ENCODE data around the gene CIITA. TPM values are rescaled to one million over a fixed set of nuclear protein-coding genes. Genes with fewer than 3 reads are reported as not detected.

Gene CIITA
- total RNA-seq, 1 experiment from 2014 or later, result not detected

DNA sequence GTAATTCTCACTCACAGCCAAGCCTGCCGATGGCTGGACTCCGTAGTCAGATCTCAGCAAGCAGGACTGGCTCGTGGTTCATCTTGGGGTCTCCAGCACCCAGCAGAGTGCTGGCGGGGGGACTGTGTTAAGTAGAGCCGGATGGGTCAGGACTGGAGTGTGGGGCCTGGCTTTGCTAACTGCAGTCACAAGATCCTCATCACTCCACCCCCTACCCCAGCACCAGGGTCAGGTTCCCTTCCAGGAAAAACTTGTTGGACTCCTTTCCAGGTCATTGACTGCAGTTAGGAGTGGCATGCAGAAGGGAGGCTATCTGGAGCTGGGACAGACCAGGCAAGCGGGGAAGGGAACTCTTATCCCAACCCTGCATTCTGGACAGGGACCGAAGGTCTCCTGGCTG lies 6.0 kb downstream of the CIITA start:
- no peaks in the 10 kb centered on the region for H3K4me1 Mint-ChIP-seq (ENCODE audit: insufficient read depth, unreplicated experiment)
- intact Hi-C loops (cut with micrococcal nuclease), result loop anchor here (5.0 kb wide), 1 partner anchor 209 kb away; no protein-coding TSS in a partner anchor
- ChIA-PET CTCF (no interaction called here), POLR2A (no interaction called here)
- TF ChIP-seq, protein P1, sequence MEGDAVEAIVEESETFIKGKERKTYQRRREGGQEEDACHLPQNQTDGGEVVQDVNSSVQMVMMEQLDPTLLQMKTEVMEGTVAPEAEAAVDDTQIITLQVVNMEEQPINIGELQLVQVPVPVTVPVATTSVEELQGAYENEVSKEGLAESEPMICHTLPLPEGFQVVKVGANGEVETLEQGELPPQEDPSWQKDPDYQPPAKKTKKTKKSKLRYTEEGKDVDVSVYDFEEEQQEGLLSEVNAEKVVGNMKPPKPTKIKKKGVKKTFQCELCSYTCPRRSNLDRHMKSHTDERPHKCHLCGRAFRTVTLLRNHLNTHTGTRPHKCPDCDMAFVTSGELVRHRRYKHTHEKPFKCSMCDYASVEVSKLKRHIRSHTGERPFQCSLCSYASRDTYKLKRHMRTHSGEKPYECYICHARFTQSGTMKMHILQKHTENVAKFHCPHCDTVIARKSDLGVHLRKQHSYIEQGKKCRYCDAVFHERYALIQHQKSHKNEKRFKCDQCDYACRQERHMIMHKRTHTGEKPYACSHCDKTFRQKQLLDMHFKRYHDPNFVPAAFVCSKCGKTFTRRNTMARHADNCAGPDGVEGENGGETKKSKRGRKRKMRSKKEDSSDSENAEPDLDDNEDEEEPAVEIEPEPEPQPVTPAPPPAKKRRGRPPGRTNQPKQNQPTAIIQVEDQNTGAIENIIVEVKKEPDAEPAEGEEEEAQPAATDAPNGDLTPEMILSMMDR (IDR thresholded peaks at IDR 0.05; ENCODE audit: unreplicated experiment), result no peak
- H3K36me3 Mint-ChIP-seq (ENCODE audit: insufficient read depth, unreplicated experiment), result no peaks in the 10 kb centered on the region
- DNase-seq (ENCODE audit: unreplicated experiment), result no peak
- H3K4me3 Mint-ChIP-seq (ENCODE audit: unreplicated experiment), result no peak overlapping the region
- peaks cover 39% of the 10 kb centered on the region for H3K27me3 Mint-ChIP-seq (ENCODE audit: insufficient read depth, unreplicated experiment)
- H3K27ac Mint-ChIP-seq (ENCODE audit: low read depth, unreplicated experiment), result no peak overlapping the region
- no peaks in the 10 kb centered on the region for H3K9me3 Mint-ChIP-seq (ENCODE audit: unreplicated experiment)
- no TSS peak for BruUV-seq (replicated peaks)

DNA sequence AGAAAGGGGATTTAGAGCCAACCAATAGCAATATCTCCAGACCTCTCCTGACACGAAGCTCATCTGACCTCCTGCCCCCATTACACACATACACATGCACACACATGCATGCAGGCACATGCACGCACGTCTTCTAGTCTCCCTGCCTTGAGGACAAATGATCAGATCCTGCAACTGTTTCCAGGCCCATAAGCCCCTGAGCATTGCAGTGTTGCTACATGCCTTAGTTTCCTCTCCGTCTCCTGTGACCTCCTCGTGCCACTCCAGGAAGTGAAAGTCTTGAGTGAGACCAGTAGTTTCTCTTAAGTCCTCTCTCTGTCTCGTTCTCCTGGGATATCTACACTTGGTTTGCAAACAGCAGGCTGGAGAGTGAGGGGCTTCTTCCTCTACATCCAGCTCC lies 8.2 kb downstream of the CIITA start:
- peaks cover 40% of the 10 kb centered on the region for H3K27me3 Mint-ChIP-seq (ENCODE audit: insufficient read depth, unreplicated experiment)
- H3K27ac Mint-ChIP-seq (ENCODE audit: low read depth, unreplicated experiment), result no peak overlapping the region
- ChIA-PET POLR2A (no interaction called here), CTCF (no interaction called here)
- no peak overlapping the region for H3K4me3 Mint-ChIP-seq (ENCODE audit: unreplicated experiment)
- TF ChIP-seq, protein P1 (IDR thresholded peaks at IDR 0.05; ENCODE audit: unreplicated experiment), result no peak
- H3K36me3 Mint-ChIP-seq (ENCODE audit: insufficient read depth, unreplicated experiment), result no peaks in the 10 kb centered on the region
- no peak for DNase-seq (ENCODE audit: unreplicated experiment)
- H3K9me3 Mint-ChIP-seq (ENCODE audit: unreplicated experiment), result no peaks in the 10 kb centered on the region
- no TSS peak for BruUV-seq (replicated peaks)
- H3K4me1 Mint-ChIP-seq (ENCODE audit: insufficient read depth, unreplicated experiment), result no peaks in the 10 kb centered on the region
- intact Hi-C loops (cut with micrococcal nuclease), result no loop called here

DNA sequence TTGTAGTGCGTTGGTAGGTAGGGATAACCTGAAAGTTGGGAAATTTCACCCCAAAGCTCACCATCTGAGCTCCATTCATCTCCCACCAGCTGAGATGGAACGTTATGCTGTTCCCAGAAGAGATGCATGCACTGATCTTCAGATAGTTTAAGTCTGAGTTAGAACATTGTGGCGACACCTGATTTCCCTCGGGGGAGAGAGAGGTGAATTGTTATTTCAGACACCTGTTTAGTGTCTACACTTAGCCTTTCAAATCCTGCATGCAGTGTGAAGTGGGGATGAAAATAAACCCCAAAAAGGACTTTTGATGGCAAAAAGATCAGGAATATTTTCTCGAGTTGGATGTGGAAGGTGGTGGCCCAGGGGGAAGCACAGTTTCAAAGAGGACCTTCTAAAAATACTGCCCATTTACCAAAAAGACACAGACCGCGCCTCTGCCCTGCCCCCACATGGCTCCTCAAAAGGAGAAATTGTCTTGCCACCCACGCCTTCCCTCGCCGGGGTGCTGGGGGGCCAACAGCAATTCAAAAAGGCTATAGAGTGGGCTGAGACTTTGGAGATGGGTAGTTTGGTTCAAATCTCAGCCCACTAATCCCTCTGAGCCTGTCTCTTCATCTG lies 11.4 kb downstream of the CIITA start:
- Mint-ChIP-seq H3K9me3 (ENCODE audit: unreplicated experiment) (no peaks in the 10 kb centered on the region), H3K36me3 (ENCODE audit: insufficient read depth, unreplicated experiment) (no peaks in the 10 kb centered on the region), H3K4me1 (ENCODE audit: insufficient read depth, unreplicated experiment) (no peaks in the 10 kb centered on the region), H3K27ac (ENCODE audit: low read depth, unreplicated experiment) (no peak overlapping the region), H3K27me3 (ENCODE audit: insufficient read depth, unreplicated experiment) (peaks cover 57% of the 10 kb centered on the region), H3K4me3 (ENCODE audit: unreplicated experiment) (no peak overlapping the region)
- intact Hi-C loops (cut with micrococcal nuclease), result no loop called here
- TF ChIP-seq, protein P1 (IDR thresholded peaks at IDR 0.05; ENCODE audit: unreplicated experiment), result no peak
- POLR2A ChIA-PET, result no interaction called here
- CTCF ChIA-PET, result interaction anchor here (0.6 kb wide), 2 partner anchors 367 to 651 kb away, joined by 3 read pairs; no protein-coding TSS in a partner anchor
- no peak for DNase-seq (ENCODE audit: unreplicated experiment)
- no TSS peak for BruUV-seq (replicated peaks)

DNA sequence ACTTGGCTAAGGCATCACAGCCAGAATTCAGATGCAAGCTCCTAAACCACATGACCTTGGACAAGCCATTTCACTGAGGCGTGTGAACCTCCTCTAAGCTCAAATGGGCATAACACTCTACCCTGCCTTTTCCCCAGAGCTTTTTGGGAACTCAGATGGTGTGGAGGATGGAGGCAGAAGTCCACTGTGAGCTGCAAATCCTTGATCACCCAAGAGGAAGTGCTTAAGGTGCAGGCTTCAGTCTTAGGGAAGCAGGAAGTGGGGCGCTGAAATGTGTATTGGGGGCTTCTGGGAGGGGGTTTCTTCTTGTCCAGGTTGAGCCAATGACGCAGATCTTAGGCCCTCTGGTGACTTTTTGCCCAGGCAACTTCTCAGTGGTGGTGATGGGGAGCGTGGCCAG lies 12.9 kb downstream of the CIITA start:
- ChIA-PET POLR2A (no interaction called here), CTCF (interaction anchor here (0.6 to 1.4 kb wide), 3 partner anchors 24 to 37 kb away, joined by 3 to 4 read pairs (median 3); no protein-coding TSS in a partner anchor)
- H3K4me1 Mint-ChIP-seq (ENCODE audit: insufficient read depth, unreplicated experiment), result no peaks in the 10 kb centered on the region
- H3K36me3 Mint-ChIP-seq (ENCODE audit: insufficient read depth, unreplicated experiment), result no peaks in the 10 kb centered on the region
- peaks cover 58% of the 10 kb centered on the region for H3K27me3 Mint-ChIP-seq (ENCODE audit: insufficient read depth, unreplicated experiment)
- no peak overlapping the region for H3K27ac Mint-ChIP-seq (ENCODE audit: low read depth, unreplicated experiment)
- H3K4me3 Mint-ChIP-seq (ENCODE audit: unreplicated experiment), result no peak overlapping the region
- intact Hi-C loops (cut with micrococcal nuclease), result no loop called here
- DNase-seq (ENCODE audit: unreplicated experiment), result no peak
- TF ChIP-seq, protein P1 (IDR thresholded peaks at IDR 0.05; ENCODE audit: unreplicated experiment), result no peak
- no TSS peak for BruUV-seq (replicated peaks)
- no peaks in the 10 kb centered on the region for H3K9me3 Mint-ChIP-seq (ENCODE audit: unreplicated experiment)
